MM.1S (cell line): ENCODE results near the gene KSR2.

Source experiments
- DNase-seq: peaks from one replicate; pipeline ENCODE4 v3.0.0-alpha.2; 2015
- H2AFZ ChIP-seq: fragments of 300-600 bp; sonication (generic); 2 replicates; pipeline ENCODE4 v1.6.0; 2016; ENCODE audit warnings: antibody characterized with exemption, low read length
- H3F3A ChIP-seq: fragments of 300-600 bp; sonication (generic); 2 replicates; pipeline ENCODE4 v1.6.1; 2016; ENCODE audit warnings: mild to moderate bottlenecking, antibody characterized with exemption, low read length, moderate library complexity, mixed read lengths; ENCODE audit not compliant: insufficient read depth
- H3K27ac ChIP-seq: fragments of 300-600 bp; sonication (generic); 2 replicates; pipeline ENCODE4 v1.5.1; 2016; ENCODE audit warnings: mild to moderate bottlenecking, low read length
- H3K27me3 ChIP-seq: fragments of 300-600 bp; sonication (generic); replicated peaks from 2 replicates; pipeline ENCODE4 v1.6.0; 2016; ENCODE audit warnings: low read length; ENCODE audit not compliant: insufficient read depth
- H3K36me3 ChIP-seq: fragments of 300-600 bp; sonication (generic); replicated peaks from 2 replicates; pipeline ENCODE4 v1.6.1; 2016; ENCODE audit warnings: mild to moderate bottlenecking, low read length, mixed read lengths; ENCODE audit not compliant: insufficient read depth
- H3K4me1 ChIP-seq: fragments of 300-600 bp; sonication (generic); 2 replicates; pipeline ENCODE4 v1.6.1; 2016; ENCODE audit warnings: low read length, mixed read lengths
- H3K4me2 ChIP-seq: fragments of 300-600 bp; sonication (generic); 2 replicates; pipeline ENCODE4 v1.6.0; 2016; ENCODE audit warnings: low read depth, low read length
- H3K4me3 ChIP-seq: fragments of 300-600 bp; sonication (generic); 2 replicates; pipeline ENCODE4 v1.5.1; 2016; ENCODE audit warnings: low read length, mixed read lengths
- H3K79me2 ChIP-seq: fragments of 300-600 bp; sonication (generic); 2 replicates; pipeline ENCODE4 v1.6.1; 2016; ENCODE audit warnings: mixed run types, low read length, mixed read lengths
- H3K9ac ChIP-seq: fragments of 300-600 bp; sonication (generic); 2 replicates; pipeline ENCODE4 v1.6.1; 2016; ENCODE audit warnings: low read length, mixed read lengths
- H3K9me2 ChIP-seq: fragments of 300-600 bp; sonication (generic); replicated peaks from 2 replicates; pipeline ENCODE4 v1.6.1; 2016; ENCODE audit warnings: mild to moderate bottlenecking, low read length, mixed read lengths; ENCODE audit not compliant: insufficient read depth
- H3K9me3 ChIP-seq: fragments of 300-600 bp; sonication (generic); replicated peaks from 2 replicates; pipeline ENCODE4 v1.6.1; 2016; ENCODE audit warnings: mild to moderate bottlenecking, low read length, mixed read lengths; ENCODE audit not compliant: insufficient read depth
- H4K20me1 ChIP-seq: fragments of 300-600 bp; sonication (generic); 2 replicates; pipeline ENCODE4 v1.6.1; 2016; ENCODE audit warnings: mild to moderate bottlenecking, low read length, moderate library complexity, mixed read lengths; ENCODE audit not compliant: insufficient read depth
- CTCF ChIP-seq: fragments of 300-600 bp; sonication (generic); IDR thresholded peaks from 2 replicates; pipeline ENCODE4 v1.5.1; 2016; ENCODE audit warnings: antibody characterized with exemption, low read length, mixed read lengths
- EZH2 ChIP-seq: fragments of 300-600 bp; sonication (generic); optimal IDR thresholded peaks from 2 replicates; pipeline ENCODE3; 2017; ENCODE audit warnings: low read depth, mild to moderate bottlenecking, antibody characterized with exemption, low read length, mixed read lengths
- EZH2phosphoT487 ChIP-seq: fragments of 300-600 bp; sonication (generic); IDR thresholded peaks from 2 replicates; pipeline ENCODE4 v1.6.1; 2018; ENCODE audit warnings: antibody characterized with exemption, low read length

KSR2 gene

GRCh38 chr12:117593815-117594400, 374.9 kb downstream of the KSR2 start:
- Histone ChIP-seq H3F3A (no peaks in the 10 kb centered on the region), H3K27ac (no peak overlapping the region), H2AFZ (no peak overlapping the region), H3K4me2 (no peak overlapping the region), H3K36me3 (no peaks in the 10 kb centered on the region), H3K9ac (no peak overlapping the region), H4K20me1 (no peaks in the 10 kb centered on the region), H3K9me3 (no peaks in the 10 kb centered on the region), H3K4me1 (no peaks in the 10 kb centered on the region), H3K4me3 (no peak overlapping the region), H3K27me3 (no peaks in the 10 kb centered on the region), H3K79me2 (no peaks in the 10 kb centered on the region), H3K9me2 (no peaks in the 10 kb centered on the region)
- DNase-seq, result no peak
- TF ChIP-seq CTCF (no peak), EZH2phosphoT487 (no peak), EZH2 (no peak)

- Histone ChIP-seq H3K4me1 (no peaks in the 10 kb centered on the region), H3K27ac (no peak overlapping the region), H3K9me2 (no peaks in the 10 kb centered on the region), H3K4me2 (no peak overlapping the region), H3K9me3 (no peaks in the 10 kb centered on the region), H3K79me2 (no peaks in the 10 kb centered on the region), H3K4me3 (no peak overlapping the region), H3K9ac (no peak overlapping the region), H3K27me3 (no peaks in the 10 kb centered on the region), H3K36me3 (no peaks in the 10 kb centered on the region), H2AFZ (no peak overlapping the region), H4K20me1 (no peaks in the 10 kb centered on the region), H3F3A (no peaks in the 10 kb centered on the region)
- DNase-seq, result no peak
- TF ChIP-seq CTCF (no peak), EZH2 (no peak), EZH2phosphoT487 (no peak)
Observed at GRCh38 chr12:117592588-117593305, 376.0 kb downstream of the KSR2 start.

GRCh38 chr12:117590999-117591398, 377.8 kb downstream of the KSR2 start:
- no peaks in the 10 kb centered on the region for H3F3A ChIP-seq
- H3K79me2 ChIP-seq, result no peaks in the 10 kb centered on the region
- no peak for TF ChIP-seq EZH2phosphoT487
- no peak for TF ChIP-seq EZH2
- no peak for TF ChIP-seq CTCF
- no peak for DNase-seq
- H4K20me1 ChIP-seq, result no peaks in the 10 kb centered on the region
- no peaks in the 10 kb centered on the region for H3K4me1 ChIP-seq
- H3K27ac ChIP-seq, result no peak overlapping the region
- no peaks in the 10 kb centered on the region for H3K9me2 ChIP-seq
- no peak overlapping the region for H2AFZ ChIP-seq
- H3K9me3 ChIP-seq, result no peaks in the 10 kb centered on the region
- no peak overlapping the region for H3K4me3 ChIP-seq
- no peaks in the 10 kb centered on the region for H3K36me3 ChIP-seq
- H3K4me2 ChIP-seq, result no peak overlapping the region
- H3K27me3 ChIP-seq, result no peaks in the 10 kb centered on the region
- no peak overlapping the region for H3K9ac ChIP-seq
